Sigmoid colon (tissue), 7 donors: ENCODE measurements around the gene CT55. TPM values are rescaled to one million over a fixed set of nuclear protein-coding genes. Genes with fewer than 3 reads are reported as not detected.

Experiments
- DNase-seq: peaks from one replicate; pipeline ENCODE4 v3.0.0-alpha.2; 2019
- H3K27ac ChIP-seq, 4 donors: fragments of 200-600 bp; sonication (generic); one replicate each; pipeline ENCODE4 v1.5.1; 2016 to 2019; ENCODE audit warnings: mild to moderate bottlenecking in 1 of 4
- H3K27me3 ChIP-seq, 3 donors: fragments of 200-600 bp; sonication (generic); one replicate each; pipeline ENCODE4 v1.5.1; 2019; ENCODE audit warnings: mild to moderate bottlenecking in 1 of 3
- H3K36me3 ChIP-seq, 4 donors: fragments of 200-600 bp; sonication (generic); one replicate each; pipeline ENCODE4 v1.5.1; 2016 to 2019
- H3K4me1 ChIP-seq, 4 donors: fragments of 200-600 bp; sonication (generic); one replicate each; pipeline ENCODE4 v1.5.1; 2017 to 2019
- H3K4me3 ChIP-seq, 4 donors: fragments of 200-600 bp; sonication (generic); one replicate each; pipeline ENCODE4 v1.5.1; 2017 to 2019; ENCODE audit warnings: mild to moderate bottlenecking in 2 of 4, moderate library complexity in 1 of 4
- H3K9me3 ChIP-seq, 4 donors: fragments of 200-600 bp in 3 of 4; sonication (generic) in 3 of 4; one replicate each; pipeline versions ENCODE4 v1.5.1 to v1.6.1; 2013 to 2019
- EP300 ChIP-seq, 4 donors: sonication (generic); formaldehyde crosslinking; IDR thresholded peaks; one replicate each; pipeline ENCODE4 v1.6.1; 2017; ENCODE audit warnings: antibody characterized with exemption in 4 of 4
- POLR2A ChIP-seq, 2 donors: fragments of 450-650 bp; IDR thresholded peaks; one replicate each; pipeline ENCODE4 v1.6.1; 2016; ENCODE audit warnings: antibody characterized with exemption in 2 of 2, mild to moderate bottlenecking in 2 of 2, moderate library complexity in 2 of 2
- POLR2AphosphoS5 ChIP-seq, 4 donors: sonication (generic); formaldehyde crosslinking; IDR thresholded peaks; one replicate each; pipeline ENCODE4 v1.6.1; 2017; ENCODE audit warnings: antibody characterized with exemption in 4 of 4
- WGBS, 2 donors: extraction: QIAGEN DNeasy Blood & Tissue Kit; methylation state at CpG; one replicate each; pipeline ENCODE4 v1.1.7; 2013; 5-methylcytosine and 5-hydroxymethylcytosine counted together
- intact Hi-C: fragments of 100-400 bp; cut with DNase I; formaldehyde crosslinking; loops from one replicate; pipeline ENCODE4 v1.15.1; 2023
- polyA plus RNA-seq, 3 donors: library from polyadenylated mRNA; stranded (reverse); fragments of 200-250 nt; gene quantifications; one replicate each; pipeline ENCODE4 v1.2.3, GENCODE V29; 2013
- total RNA-seq, 4 donors: library from RNA; depleted of rRNA; stranded (reverse); fragments of >200 nt; gene quantifications; one replicate each; pipeline ENCODE4 v1.1.0, GENCODE V29; 2016
- TF ChIP-seq, protein P1 (sequence below), 4 experiments: fragments of 450-650 bp in 3 of 4; fragments of 200-600 bp in 1 of 4; IDR thresholded peaks; one replicate each; pipeline ENCODE4 v1.5.1; 2016 to 2019; ENCODE audit warnings: antibody characterized with exemption in 4 of 4, mild to moderate bottlenecking in 3 of 4, moderate library complexity in 2 of 4
- donor health status: healthy with polysubstance abuse.
- donor health status: Bipolar disorder and iron deficiency.
- donor health status: healthy.

The CT55 gene
- total and polyA plus RNA-seq, 7 donors = 1.2 TPM; not detected in 6

DNA sequence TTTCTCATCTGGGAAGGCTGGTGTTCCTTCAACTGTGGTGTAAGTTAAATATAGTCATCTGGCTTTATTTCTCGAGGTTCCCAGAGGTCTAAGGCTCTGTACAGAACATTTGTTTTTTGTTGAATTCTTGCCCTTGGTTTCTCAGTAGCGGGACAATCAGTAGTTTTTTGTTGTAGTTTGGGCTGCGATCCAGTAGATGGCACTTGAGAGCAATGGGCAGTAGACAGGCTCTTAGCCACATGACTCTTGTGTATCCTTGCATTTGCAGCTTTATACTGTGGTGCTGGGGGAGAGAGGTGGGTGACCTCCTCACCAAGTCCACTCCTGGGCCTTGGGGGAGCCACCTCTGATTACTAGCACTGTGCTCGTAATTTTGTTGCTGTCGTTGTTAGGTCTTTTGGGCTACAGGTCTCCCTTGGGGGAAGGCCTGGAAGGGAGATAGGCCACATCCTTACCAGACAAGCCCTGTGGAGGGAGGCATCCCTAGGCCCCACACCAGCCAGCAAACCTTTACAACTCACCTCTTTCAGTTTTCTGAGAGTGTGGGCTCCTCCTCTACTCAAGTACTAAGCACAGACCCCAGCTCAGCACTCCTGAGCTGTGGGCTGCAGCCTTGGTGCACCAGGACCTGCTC lies 59.0 kb downstream of the CT55 start:
- intact Hi-C loops = no loop called here
- Histone ChIP-seq H3K27ac (no peak overlapping the region), H3K36me3 (no peaks in the 10 kb centered on the region), H3K4me1 (no peaks in the 10 kb centered on the region), H3K27me3 (no peaks in the 10 kb centered on the region), H3K9me3 (no peaks in the 10 kb centered on the region), H3K4me3 (no peak overlapping the region)
- no peak for DNase-seq
- TF ChIP-seq, protein P1, sequence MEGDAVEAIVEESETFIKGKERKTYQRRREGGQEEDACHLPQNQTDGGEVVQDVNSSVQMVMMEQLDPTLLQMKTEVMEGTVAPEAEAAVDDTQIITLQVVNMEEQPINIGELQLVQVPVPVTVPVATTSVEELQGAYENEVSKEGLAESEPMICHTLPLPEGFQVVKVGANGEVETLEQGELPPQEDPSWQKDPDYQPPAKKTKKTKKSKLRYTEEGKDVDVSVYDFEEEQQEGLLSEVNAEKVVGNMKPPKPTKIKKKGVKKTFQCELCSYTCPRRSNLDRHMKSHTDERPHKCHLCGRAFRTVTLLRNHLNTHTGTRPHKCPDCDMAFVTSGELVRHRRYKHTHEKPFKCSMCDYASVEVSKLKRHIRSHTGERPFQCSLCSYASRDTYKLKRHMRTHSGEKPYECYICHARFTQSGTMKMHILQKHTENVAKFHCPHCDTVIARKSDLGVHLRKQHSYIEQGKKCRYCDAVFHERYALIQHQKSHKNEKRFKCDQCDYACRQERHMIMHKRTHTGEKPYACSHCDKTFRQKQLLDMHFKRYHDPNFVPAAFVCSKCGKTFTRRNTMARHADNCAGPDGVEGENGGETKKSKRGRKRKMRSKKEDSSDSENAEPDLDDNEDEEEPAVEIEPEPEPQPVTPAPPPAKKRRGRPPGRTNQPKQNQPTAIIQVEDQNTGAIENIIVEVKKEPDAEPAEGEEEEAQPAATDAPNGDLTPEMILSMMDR (IDR thresholded peaks at IDR 0.05) = peak in 2 of 4 experiments; percentile 16 to 44
- no peak for TF ChIP-seq POLR2AphosphoS5 (IDR thresholded peaks at IDR 0.05)
- 27 to 28% methylated on average over 5 of the region's 5 CpGs for WGBS, 2 donors

GRCh38 chrX:135109554-135109953 lies 61.6 kb downstream of the CT55 start:
- 55 to 75% methylated on average over 3 of the region's 3 CpGs for WGBS, 2 donors
- TF ChIP-seq, protein P1 (IDR thresholded peaks at IDR 0.05) = no peak
- no peak for TF ChIP-seq POLR2AphosphoS5 (IDR thresholded peaks at IDR 0.05)
- no peak for TF ChIP-seq POLR2A (IDR thresholded peaks at IDR 0.05)
- no peak for TF ChIP-seq EP300 (IDR thresholded peaks at IDR 0.05)
- H3K4me3 ChIP-seq = no peak overlapping the region
- H3K9me3 ChIP-seq = no peaks in the 10 kb centered on the region
- H3K36me3 ChIP-seq = no peaks in the 10 kb centered on the region
- H3K27me3 ChIP-seq = no peaks in the 10 kb centered on the region
- no peak overlapping the region for H3K27ac ChIP-seq
- intact Hi-C loops = no loop called here
- no peak for DNase-seq
- H3K4me1 ChIP-seq = no peaks in the 10 kb centered on the region

Other genes with a start within 250 kb of the CT55 start
- 10 to 100 TPM in 2 of 4 donors, 1 to 10 TPM in 2; 6.6 to 11.3 (median 10.2) TPM for gene SMIM10, start 180.4 kb downstream of the CT55 start, total RNA-seq
- gene SMIM10, start 180.4 kb downstream of the CT55 start, polyA plus RNA-seq = 1 to 10 TPM; 3.0 to 7.2 (median 4.5) TPM
- gene RTL8B, start 148.9 kb downstream of the CT55 start, total RNA-seq = 10 to 100 TPM in 1 of 4 donors, 1 to 10 TPM in 3; 8.3 to 16.3 (median 8.7) TPM
- 1 to 10 TPM; 2.8 to 4.2 (median 4.1) TPM for gene RTL8B, start 148.9 kb downstream of the CT55 start, polyA plus RNA-seq
- 10 to 100 TPM; 38.3 to 85.0 (median 64.8) TPM for gene RTL8C, start 139.0 kb downstream of the CT55 start, total RNA-seq
- gene RTL8C, start 139.0 kb downstream of the CT55 start, polyA plus RNA-seq = 10 to 100 TPM; 54.6 to 64.3 (median 58.9) TPM
- gene RTL8A, start 119.3 kb downstream of the CT55 start, total RNA-seq = 10 to 100 TPM; 27.5 to 40.7 (median 31.1) TPM
- 10 to 100 TPM; 55.8 to 78.7 (median 71.9) TPM for gene RTL8A, start 119.3 kb downstream of the CT55 start, polyA plus RNA-seq
- 1 to 10 TPM in 3 of 4 donors, under 1 TPM in 1; 0.68 to 1.9 (median 1.2) TPM for gene SMIM10L2B, start 72.7 kb downstream of the CT55 start, total RNA-seq
- 1 to 10 TPM in 2 of 3 donors, under 1 TPM in 1; 0.46 to 1.2 (median 1.2) TPM for gene SMIM10L2B, start 72.7 kb downstream of the CT55 start, polyA plus RNA-seq
- not detected for gene ETDB, start 50.9 kb downstream of the CT55 start, total RNA-seq
- not detected for gene ETDB, start 50.9 kb downstream of the CT55 start, polyA plus RNA-seq
- not detected for gene ETDA, start 80.7 kb upstream of the CT55 start, total RNA-seq
- gene ETDA, start 80.7 kb upstream of the CT55 start, polyA plus RNA-seq = not detected
- not detected for gene ETDC, start 138.1 kb upstream of the CT55 start, total RNA-seq
- not detected for gene ETDC, start 138.1 kb upstream of the CT55 start, polyA plus RNA-seq
- 1 to 10 TPM; 6.4 to 7.3 (median 6.7) TPM for gene ZNF75D, start 172.7 kb upstream of the CT55 start, total RNA-seq
- gene ZNF75D, start 172.7 kb upstream of the CT55 start, polyA plus RNA-seq = 1 to 10 TPM; 3.9 to 6.7 (median 4.2) TPM
- 10 to 100 TPM in 1 of 4 donors, 1 to 10 TPM in 3; 5.8 to 10.0 (median 9.0) TPM for gene ZNF449, start 173.4 kb upstream of the CT55 start, total RNA-seq
- gene ZNF449, start 173.4 kb upstream of the CT55 start, polyA plus RNA-seq = 1 to 10 TPM in 2 of 3 donors, under 1 TPM in 1; 0.23 to 1.3 (median 1.2) TPM